Activated naive CD4-positive, alpha-beta T cell (primary cell): ENCODE data around the gene NEDD4L.

Experiments used
- DNase-seq, 4 experiments: peaks; one replicate each; lab custom pipeline; 2025; lab: John Stamatoyannopoulos, UW

NEDD4L gene

DNA sequence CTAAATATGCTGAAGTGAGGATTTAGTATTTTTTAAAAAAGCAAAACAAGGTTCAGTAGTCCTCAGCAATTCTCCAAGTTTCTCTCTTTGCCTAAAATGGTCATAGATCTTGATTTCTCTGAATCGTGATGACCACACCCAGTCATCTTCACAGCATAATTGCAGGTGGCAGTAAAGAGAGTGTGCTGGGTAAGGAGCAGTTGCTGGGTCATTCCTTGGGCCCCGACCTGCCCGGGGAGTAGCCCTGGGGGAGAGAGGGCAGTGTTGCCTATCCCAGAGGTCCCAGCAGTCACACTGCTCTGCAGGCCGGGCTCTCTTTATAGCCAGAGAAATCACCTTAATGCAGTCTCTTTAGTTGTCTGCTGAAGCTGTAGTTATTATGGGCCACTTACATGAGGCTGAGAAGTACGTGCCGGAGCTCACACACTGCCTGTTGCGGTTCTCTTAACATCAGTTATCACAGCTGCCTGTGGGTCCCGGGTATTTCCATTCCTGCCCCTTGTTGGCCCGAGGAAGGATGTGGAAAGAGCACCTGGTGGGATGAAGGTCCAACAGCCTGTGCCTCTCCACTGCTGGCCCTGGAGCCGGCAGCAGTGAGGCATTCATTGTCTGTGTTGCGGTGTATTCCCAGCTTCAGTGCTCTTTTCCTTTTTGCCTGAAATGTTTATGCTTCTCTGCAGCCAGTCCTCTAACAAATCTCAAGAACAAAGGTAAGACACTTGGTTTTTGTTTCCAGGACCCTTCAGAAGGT is 354.8 kb downstream of the NEDD4L start:
- no peak for DNase-seq

DNA sequence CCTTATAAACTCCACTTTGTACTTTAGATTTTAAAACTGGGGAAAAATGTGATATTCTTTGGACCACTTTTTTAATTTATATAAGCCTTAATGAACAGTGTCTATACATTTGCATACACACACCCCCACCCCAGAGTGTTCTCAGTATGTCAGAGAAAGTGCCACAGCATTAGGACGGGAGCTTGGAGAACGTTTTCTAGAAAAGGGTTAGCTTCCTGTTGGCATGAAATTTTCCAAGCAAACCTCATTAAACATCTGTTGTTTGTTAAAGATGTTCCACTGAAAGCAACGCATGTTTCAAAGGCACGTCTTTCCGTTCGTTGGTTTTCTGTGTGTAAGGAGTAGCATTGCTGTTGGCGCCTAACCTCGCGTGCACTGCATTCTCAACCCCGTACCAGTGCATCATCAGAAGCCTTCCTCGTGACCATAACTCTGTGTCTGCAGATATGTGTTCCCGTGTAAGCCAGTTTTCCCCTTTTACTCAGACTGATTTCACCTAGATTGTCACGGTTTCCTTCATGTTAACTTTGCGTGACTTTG is 356.4 kb downstream of the NEDD4L start:
- DNase-seq, result no peak

DNA sequence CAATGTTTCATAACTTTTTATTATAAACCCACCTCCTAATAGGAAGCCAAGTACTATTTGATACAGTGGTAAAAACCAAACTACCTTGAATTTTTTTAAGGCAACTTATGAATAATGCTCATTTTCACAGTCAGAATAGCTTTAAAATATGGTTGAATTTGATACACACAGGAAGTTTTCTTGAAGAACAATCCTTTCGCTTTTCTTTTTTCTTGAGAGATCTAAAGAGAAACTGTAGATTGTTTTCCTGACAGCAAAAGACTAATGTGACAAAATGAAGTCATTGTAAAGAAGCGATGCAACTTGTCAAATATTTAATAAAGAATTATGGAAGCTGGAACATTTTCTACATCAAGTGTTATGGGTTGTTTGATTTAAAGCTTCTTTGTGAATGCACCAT is 357.2 kb downstream of the NEDD4L start:
- DNase-seq, result no peak

DNA sequence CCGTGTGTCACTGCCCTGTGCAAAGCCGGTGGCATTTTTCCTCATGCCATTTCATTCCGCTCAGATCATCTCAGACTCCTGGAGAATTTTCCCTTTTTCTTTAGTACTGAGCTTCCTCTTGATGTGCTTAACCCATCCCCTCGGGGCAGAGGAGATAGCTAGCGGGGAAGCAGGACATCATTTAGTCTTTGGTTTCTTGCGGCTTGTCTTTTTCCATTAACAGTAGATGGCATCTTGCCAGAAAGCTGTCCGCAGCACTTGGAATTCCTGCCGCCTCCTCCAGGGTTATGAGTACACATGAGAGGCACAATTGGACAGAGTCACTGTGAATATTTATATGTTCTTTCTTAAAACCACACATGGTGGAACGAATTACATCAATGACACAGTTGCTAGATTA is 358.2 kb downstream of the NEDD4L start:
- DNase-seq, result no peak

DNA sequence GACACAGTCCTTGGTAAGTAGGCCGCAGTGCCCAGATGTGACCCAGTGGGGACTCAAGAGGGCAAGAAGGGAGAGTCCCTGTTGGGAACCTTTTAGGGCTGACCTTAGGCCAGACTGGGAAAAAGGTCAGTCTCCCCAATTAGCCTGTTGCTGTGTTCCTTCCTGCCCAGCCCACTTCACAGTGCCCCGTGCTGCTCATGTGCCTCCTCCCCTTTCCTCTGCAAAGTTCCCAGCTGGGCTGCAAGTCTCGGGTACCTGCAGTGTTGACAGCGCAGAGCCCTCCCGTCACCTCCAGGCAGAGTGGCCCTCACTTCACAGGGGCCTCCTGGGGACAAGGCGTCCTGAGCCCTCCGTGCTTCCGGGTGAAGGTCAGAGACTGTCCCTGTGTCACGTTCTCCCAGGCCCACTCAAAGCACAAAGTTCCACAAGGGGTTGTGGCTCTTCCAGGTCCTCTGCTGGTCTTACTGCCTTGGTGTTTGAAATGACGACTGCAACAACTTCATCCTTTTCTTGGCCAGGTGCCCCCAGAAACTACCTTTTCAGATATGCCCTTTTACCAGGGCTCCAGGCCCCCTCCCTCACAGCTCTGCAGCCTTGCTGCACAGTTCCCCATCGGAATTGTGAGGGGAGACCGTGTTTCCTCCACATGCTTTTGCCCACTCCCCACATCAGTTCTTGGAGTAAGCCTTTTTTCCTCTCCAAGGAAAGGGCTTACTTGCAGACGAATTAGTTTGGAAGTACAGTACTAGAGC is 359.1 kb downstream of the NEDD4L start:
- no peak for DNase-seq

DNA sequence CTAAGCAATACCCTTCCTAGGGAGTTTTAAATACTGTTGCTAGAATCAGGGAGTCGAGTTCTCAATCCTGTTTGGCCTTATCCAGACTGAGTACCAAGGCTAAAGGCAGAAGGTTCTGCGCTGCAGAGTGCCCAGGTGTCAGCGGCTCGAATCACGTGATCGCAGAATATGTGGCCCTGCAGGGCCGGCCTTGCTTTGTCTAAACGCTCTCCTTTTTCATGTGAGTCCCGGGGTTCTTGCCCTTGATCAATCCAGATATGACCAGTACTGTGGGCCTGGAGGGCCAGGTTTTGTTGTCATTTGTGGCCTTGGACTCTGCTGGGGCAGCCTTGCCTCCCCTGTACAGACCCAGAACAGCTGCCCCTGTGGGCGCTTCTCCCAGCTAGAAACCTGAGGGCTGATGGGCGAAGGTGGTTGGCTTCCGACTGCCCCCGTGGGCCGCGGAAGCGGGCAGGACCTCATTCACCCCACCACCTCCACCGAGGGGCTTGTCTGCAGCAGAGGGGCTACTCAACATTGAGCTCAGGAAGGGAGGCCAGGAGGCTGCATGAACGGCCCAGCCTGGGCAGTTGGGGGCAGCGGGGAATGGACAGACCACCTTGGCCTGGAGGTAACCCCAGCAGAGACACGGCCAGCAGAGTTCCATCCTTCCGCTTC is 359.9 kb downstream of the NEDD4L start:
- DNase-seq, result no peak

DNA sequence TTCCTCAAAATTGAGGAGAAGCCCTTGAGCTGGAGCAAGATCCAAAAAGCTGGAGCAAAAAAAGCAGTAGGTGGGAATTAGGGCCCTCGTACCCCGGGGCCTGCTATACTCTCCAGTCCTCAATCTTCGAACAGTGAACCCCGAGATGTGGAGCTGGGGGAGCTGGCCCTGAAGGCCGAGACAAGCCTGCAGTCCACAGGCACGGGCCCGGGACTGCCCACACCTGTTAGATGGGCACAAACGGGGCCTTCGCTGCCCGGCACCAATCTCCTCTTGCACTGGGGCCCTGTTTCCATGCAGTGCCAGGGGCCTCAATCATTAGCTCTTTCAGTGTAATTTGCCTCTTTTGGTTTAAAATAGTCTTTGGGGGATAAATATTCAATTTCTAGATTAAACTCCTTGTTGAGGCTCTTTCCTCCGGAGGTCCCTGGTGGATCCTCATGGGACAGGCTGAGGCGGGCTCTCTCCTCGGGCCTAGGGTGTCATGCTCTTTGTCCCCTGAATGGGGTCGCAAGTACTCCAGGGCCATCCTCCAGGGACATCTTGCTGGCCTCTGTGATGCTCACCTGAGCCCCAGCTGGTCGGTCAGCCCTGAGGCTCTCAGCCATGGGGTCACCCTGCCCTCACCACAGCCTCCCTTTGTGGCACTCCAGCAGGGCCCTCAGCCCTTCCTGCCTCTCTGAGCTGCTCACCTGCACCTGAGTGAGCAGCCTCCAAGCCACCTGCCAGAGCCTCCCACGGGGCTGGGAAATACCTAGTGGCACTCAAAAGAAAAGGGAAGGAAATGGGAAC is 361.3 kb downstream of the NEDD4L start:
- DNase-seq, result no peak

DNA sequence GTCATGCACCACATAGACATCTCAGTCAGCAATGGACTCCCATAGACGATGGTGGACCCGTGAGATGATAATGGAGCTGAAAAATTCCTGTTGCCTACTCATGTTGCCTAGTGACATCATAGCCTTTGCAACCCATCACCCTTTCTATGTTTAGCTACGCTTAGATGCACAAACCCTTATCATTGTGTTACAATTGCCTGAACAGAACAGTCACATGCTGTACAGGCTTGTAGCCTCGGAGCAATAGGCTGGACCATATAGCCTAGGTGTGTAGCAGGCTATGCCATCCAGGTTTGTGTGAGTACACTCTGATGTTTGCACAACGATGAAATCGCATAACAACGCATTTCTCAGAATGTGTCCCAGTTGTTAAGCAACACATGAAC is 363.2 kb downstream of the NEDD4L start:
- DNase-seq, result no peak

DNA sequence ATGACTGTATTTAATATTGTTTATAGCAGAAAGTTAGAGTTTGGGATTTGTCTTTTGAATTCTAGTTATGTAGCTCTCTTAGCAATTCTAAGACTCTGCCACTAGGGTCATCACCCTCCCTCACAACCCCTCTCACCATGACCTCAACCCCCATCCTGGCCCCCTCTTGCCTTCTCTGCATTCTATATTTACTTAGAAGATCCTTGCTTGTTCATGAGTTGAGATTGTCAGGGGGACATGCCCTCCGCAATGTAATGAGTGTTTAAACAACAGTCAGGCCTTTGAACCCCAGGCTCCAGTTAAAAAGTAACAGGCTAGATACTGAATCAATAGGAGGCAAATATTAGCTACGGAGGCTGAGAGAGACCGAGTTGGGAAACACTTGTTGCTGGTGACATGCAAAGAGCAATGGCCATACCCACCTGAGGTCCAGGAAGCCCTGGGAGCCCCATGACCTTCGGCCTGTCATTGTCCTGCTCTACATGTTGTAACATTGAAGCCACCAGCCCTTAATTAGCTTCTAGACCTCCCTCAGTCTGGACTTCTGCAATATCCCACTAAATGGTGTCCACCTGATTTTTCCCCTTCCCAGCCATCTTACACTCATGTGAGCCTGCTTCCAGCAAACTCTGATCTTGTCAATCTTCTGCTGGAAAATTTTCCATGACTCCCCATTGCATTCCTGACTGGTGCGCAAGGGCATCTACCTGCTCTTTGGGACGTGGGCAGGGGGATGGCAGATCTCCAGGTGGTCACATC is 363.8 kb downstream of the NEDD4L start:
- no peak for DNase-seq

DNA sequence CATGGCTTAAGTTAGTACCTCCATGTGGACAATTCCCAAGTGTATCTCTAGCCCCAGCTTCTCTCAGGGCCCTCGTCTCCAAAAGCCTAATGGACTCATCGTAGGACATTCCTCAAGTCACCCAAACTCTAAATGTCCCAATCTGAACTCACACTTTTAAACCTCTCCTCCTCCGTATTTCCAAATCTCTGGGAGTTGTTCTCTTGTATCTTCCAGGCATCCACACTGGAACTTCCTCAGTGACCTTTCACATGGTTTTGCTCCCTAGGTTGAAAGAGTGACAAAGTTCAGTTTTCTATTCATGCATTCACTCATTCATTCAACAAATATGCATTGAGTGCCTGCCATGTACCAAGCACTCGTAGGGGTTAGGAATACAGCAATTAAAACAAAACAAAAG is 364.6 kb downstream of the NEDD4L start:
- no peak for DNase-seq

DNA sequence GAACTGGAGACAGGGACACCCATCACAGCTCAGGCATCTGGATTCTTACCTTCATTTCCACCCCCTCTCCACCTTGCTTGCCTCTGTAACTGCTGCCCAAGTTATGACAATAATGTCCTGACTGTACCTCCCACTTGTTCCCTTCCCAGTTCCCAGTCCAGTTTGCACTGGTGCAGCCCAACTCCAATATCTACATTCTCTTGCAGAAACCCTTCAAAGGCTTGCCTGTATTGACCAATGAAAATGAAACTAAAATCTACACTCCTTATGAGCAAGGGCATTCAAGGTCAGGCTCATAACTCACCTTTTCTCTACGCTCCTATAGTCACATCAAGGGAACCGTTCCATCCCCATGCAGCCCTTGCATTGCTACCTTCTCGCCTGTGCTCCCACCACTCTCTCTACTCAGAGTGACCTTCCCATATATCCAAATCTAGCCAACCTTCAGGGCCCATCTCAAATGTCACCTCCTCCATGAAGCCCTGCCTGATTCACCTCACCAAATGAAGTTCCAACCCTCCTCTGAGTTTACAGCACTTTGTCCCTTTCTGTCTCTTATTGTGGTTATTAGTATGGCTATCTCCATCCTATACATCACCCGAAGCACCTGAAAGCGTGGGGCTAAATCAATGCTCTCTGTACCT is 365.9 kb downstream of the NEDD4L start:
- no peak for DNase-seq

DNA sequence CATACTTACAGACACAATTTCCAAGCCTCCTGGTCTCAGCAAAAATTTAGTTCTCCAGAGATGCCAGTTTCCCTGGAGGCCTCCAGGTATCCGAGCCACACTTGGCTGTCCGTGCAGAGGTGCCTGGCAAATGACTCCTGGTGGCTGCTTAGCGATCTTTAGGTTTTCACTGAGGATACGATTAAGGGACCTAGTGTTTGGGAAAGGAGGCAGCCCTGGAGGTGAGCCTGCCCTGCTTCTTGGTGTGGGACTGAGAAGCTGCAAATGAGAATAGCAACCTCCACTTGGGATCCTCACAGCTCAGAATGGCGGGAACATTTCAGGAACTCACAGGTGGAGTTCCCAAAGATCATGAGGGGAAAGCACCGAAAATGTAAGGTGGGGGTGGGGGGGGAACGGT is 367.3 kb downstream of the NEDD4L start:
- no peak for DNase-seq

DNA sequence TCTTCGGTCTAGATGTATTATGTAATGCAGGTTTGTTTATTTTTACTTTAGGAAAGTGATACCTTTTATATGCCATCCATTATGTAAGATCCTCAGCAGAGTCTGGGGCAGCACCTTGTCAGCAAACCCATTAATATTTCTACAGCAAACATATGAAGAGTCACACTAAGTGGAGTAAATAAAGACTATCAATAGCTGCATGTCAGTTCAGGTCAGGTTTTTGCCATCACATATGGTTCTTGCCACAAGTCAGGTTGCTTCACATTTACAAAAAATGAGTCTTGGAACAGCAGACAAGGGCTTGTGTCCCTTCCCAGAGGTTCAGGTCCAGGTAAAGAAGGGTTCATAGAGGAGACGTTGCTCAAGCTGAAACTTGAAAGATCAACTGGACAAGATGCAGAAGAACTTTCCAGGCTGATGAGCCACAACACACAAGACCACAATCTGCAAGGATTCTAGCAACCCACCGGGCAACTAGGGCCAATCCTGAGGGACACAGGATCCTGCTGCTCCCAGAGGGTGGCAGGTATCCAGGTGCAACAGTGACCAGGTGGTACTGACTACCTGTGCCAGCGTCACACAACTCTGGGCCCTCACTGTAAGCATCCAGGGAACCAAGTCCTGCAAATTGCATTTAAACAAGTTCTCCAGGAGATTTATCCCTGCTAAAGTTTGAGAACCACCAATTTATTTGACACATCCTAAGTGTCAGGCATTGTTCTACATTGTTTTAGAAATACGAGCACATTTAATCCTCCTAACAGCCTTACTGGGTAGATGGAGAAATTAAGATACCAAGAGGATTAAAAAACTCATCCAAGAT is 369.0 kb downstream of the NEDD4L start:
- DNase-seq, result no peak

DNA sequence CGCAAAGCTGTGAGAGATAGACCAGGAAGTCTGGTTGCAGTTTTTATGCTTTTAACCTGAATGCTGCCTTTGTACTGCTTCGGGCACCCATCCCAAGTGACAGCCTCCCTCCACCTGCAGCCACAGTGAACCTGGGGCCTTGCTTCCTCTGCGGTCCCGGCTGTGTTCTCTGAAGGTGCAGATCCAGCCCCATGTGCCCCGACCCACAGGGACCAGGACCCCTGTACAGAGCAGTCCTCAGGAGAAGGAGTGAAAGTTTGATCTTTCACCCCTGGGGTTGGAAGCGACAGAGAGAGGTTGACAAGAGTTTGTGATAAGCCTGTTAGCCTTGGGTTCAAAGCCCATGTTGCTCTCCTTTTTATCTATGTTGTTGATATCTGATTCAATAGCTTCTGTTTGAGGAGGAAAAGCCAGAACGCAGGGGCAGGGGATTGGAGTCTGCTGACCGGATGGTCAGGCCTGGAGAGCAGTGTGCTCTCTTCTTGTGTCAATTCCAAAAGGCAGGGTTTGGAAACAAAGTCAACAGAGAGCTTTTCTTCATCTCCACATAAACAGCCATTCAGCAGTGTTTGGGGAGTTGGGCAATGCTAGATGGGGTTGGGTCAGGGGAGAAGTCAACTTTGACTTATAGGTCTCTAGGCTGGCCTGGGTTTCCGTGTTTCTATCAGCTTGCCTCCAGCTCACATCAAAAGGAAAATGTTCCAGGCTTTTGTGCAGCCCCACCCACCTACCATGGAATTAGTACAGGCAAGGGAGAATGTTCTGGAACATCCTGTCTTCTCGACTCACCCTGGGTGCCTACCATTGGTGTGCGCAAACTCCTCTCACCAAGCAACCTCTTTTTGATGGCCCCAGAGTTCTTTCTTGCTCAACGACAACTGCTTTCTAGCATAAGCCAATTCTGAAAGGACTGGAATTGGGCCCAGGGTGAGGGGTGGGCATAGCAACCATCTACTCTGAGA is 369.9 kb downstream of the NEDD4L start:
- no peak for DNase-seq

DNA sequence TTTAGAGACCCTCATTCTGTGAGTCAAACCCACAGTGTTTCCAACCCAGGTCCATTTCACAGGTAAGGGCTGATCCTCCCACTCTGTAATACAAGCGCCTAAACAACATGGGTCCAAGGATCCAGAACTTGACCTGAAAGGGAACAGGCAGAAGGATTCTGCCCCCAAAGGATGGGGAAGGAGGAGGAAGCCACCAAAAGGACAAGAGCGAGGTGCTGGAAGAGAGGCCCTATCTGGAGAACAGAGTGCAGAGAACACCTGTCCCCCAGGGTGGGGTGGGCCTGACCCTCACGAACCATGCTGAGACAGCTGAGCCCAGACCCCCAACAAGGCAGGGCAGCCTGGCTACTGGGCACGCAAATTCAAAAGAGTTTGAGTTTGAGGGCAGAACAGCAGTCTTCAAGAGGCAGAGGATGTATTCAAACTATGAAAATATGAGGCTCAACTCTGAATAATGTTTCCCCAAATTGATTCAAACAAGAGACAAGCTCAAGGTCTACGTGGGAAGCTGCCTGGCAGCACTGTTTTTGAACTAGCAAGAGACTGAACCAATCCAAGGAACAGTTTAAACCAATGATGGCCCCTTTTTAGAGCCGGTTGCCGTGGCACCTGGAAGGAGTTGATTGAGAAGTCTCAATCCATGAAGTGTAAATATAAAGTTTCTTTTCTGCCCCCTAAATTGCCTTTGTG is 372.1 kb downstream of the NEDD4L start:
- DNase-seq, result no peak

DNA sequence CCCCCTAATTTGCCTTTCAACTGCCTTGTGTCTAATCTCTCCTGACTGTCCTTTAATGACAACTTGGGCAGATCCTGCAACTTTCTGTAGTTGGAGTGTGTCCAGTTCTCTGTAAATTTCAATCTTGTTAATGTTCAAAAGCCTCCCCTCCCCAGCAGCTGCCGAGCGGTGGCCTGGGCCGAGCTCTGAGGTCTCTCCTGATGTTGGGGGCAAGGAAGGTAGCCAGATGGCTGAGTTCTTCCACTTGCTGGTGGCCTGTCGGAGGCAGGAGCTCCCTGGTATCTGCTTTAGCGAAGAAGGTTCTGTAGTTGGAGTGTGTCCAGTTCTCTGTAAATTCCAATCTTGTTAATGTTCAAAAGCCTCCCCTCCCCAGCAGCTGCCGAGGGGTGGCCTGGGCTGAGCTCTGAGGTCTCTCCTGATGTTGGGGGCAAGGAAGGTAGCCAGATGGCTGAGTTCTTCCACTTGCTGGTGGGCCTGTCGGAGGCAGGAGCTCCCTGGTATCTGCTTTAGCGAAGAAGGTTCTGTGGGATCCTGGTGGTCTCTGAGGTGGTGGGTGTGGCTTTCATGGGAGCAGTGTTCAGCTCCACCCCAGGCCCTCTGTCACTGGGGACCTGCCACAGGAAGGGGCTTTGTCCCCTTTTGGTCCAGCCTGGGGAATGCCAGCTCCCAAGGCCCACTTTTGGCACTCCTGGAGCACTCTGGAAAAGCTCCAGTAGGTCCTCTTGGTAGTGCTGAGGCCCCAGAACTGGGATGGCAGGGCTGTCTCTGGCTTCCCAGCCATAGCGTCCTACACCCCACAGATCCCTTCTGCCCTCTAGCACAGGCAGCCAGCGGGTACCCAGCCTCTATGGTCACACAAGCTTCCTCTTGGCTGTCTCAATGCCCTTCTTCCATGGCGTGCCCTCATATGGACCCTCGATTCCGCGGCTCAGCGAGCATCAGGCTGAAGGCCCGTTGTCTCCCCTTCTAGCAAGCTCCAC is 373.0 kb downstream of the NEDD4L start:
- no peak for DNase-seq

DNA sequence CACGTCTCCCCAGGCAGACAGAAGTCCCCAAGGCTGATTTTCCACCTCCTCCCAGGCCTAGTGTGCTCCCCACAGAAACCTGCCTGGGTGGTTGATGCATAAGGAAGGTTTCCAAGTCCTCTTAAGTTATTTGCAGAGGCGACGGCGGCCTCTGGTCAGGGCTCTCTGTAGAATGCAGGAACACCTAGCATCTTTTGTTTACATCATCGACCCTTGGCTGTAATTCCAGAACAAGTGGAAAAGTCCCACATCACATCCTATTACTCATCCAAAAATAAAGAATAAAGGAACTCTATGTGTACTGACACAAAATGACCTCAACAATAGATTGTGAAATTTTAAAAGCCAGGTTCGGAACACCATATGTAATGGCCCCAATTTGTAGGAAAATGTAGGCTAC is 373.7 kb downstream of the NEDD4L start:
- no peak for DNase-seq
